Spleen (tissue), 7 donors: ENCODE measurements around the gene CRK.

Source experiments
- POLR2A ChIP-seq, 3 donors: fragments of 450-650 bp; IDR thresholded peaks; one replicate each; pipeline ENCODE4 v1.5.1; 2017; ENCODE audit warnings: antibody characterized with exemption in 3 of 3, mild to moderate bottlenecking in 1 of 3
- TF ChIP-seq, protein P1 (sequence below), 11 experiments: fragments of 200-600 bp in 7 of 11; fragments of 450-650 bp in 4 of 11; sonication (generic) in 4 of 11; IDR thresholded peaks in 8 of 11; conservative IDR thresholded peaks in 3 of 11; 1 replicate in 7 of 11; 2 replicates in 4 of 11; pipeline versions ENCODE4 v1.4.0 to v1.8.0; 2016 to 2021; ENCODE audit warnings: antibody characterized with exemption in 11 of 11, inconsistent platforms in 4 of 11, mild to moderate bottlenecking in 1 of 11
- donor health status: DM: no; HTN: no; CAD: no; lungs with moderate emphysema.
- donor health status: DM: no; HTN: no; CAD: no.
- donor health status: DM: no; HTN: no; CAD: no.

DNA sequence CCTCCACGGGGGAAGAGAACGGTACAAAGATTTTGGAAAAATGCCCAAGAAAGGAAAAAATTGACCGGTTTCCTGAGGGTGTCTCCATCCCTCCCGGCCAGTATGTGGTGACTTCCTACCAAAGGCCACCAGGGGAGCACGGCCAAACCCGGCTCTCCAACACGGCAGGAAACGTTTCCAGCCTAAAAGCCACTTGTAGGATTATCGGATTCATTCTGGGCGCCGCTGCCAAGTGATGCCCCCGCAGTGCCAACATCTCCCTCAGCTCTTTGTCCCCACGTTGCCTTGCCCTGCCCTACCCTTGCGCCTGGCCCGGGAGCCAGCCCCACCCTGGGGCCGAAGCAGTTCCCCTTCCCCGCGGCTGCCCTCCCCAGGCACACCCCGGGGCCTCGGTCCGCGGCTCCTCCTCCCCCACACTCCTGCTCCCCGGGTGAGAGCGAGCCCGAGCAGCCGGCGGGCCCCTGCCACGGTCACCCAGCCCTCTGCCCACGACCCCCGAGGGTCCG, 688 bp downstream of the CRK start:
- TF ChIP-seq, protein P1, sequence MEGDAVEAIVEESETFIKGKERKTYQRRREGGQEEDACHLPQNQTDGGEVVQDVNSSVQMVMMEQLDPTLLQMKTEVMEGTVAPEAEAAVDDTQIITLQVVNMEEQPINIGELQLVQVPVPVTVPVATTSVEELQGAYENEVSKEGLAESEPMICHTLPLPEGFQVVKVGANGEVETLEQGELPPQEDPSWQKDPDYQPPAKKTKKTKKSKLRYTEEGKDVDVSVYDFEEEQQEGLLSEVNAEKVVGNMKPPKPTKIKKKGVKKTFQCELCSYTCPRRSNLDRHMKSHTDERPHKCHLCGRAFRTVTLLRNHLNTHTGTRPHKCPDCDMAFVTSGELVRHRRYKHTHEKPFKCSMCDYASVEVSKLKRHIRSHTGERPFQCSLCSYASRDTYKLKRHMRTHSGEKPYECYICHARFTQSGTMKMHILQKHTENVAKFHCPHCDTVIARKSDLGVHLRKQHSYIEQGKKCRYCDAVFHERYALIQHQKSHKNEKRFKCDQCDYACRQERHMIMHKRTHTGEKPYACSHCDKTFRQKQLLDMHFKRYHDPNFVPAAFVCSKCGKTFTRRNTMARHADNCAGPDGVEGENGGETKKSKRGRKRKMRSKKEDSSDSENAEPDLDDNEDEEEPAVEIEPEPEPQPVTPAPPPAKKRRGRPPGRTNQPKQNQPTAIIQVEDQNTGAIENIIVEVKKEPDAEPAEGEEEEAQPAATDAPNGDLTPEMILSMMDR (IDR thresholded peaks at IDR 0.05 in 8 of 11, conservative IDR thresholded peaks at IDR 0.05 in 3 of 11), result peak; percentile 19 to 78 (median 65)
- TF ChIP-seq POLR2A (IDR thresholded peaks at IDR 0.05), result no peak
